ENCODE data around the gene BIN1. TPM values are rescaled to one million over a fixed set of nuclear protein-coding genes. Genes with fewer than 3 reads are reported as not detected.
A peak's percentile ranks its signal among the peaks of the same experiment; 100 is the strongest.

The BIN1 gene
- total RNA-seq, 1 donor from 2014 or later: 26.9 TPM

DNA sequence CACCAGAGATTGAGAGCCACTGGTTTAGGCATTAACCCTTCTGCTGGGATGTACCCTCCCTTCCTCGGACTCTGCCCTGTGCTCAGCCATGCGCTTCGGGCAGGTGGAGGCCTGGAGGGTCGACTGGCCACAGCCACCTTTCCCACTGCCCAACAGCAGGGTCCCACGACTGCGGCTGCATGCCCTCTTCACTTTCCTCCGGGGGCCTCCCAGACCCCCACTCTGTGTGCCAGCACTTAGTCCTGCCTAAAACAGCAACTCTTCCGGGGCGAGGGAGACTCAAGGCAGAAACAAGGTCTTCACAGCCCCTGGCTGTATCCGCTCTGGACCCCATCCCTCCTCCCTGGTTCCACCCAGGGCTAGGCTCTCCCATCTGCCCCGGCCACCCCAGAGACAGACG, 31.3 kb upstream of the BIN1 start:
- no peaks in the 10 kb centered on the region for H3K4me1 ChIP-seq
- no peak for TF ChIP-seq EZH2phosphoT487 (IDR thresholded peaks at IDR 0.05)
- TF ChIP-seq, protein P1, sequence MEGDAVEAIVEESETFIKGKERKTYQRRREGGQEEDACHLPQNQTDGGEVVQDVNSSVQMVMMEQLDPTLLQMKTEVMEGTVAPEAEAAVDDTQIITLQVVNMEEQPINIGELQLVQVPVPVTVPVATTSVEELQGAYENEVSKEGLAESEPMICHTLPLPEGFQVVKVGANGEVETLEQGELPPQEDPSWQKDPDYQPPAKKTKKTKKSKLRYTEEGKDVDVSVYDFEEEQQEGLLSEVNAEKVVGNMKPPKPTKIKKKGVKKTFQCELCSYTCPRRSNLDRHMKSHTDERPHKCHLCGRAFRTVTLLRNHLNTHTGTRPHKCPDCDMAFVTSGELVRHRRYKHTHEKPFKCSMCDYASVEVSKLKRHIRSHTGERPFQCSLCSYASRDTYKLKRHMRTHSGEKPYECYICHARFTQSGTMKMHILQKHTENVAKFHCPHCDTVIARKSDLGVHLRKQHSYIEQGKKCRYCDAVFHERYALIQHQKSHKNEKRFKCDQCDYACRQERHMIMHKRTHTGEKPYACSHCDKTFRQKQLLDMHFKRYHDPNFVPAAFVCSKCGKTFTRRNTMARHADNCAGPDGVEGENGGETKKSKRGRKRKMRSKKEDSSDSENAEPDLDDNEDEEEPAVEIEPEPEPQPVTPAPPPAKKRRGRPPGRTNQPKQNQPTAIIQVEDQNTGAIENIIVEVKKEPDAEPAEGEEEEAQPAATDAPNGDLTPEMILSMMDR (IDR thresholded peaks at IDR 0.05): no peak
- TF ChIP-seq EZH2 (IDR thresholded peaks at IDR 0.05): no peak
- Mint-ChIP-seq H3K27ac (no peak overlapping the region), H3K36me3 (no peaks in the 10 kb centered on the region), H3K4me1 (no peaks in the 10 kb centered on the region), H3K9me3 (peaks cover 9% of the 10 kb centered on the region), H3K4me3 (no peak overlapping the region), H3K27me3 (ENCODE audit: insufficient read depth, low read depth) (peaks cover 7% of the 10 kb centered on the region)
- H3K36me3 ChIP-seq: no peaks in the 10 kb centered on the region
- H3K9me3 ChIP-seq (ENCODE audit: low read depth): no peaks in the 10 kb centered on the region
- no peak overlapping the region for H3K4me2 ChIP-seq
- no peaks in the 10 kb centered on the region for H3F3A ChIP-seq (ENCODE audit: low read depth)
- H2AFZ ChIP-seq (replicated peaks): no peak overlapping the region
- H3K9ac ChIP-seq: no peak overlapping the region
- no peaks in the 10 kb centered on the region for H3K79me2 ChIP-seq (ENCODE audit: low read depth)
- no peak for DNase-seq (ENCODE audit: low spot score)
- H3K4me3 ChIP-seq: no peak overlapping the region
- no peaks in the 10 kb centered on the region for H3K27me3 ChIP-seq
- no peaks in the 10 kb centered on the region for H4K20me1 ChIP-seq (ENCODE audit: low read depth)
- no peak overlapping the region for H3K27ac ChIP-seq

DNA sequence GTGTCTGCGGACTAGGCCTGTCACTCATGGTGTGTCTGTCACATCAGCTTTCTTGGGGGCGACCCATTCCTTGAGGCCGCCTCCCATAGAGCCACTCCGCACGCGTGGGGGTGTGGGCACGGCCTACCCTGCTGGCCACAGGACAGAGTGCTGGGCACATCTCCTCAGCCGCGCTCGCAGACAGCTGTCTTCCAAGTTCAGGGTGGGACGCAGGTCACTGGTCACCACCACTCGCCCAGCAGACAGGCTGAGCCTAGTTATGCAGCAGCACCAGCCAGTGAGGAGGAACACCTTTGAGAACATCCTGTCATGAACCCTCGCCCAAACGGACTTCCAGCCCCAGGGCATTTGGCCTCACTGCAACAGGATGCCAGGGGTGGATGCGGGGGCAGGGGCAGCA, 30.8 kb upstream of the BIN1 start:
- H3K9me3 ChIP-seq (ENCODE audit: low read depth): no peaks in the 10 kb centered on the region
- no peaks in the 10 kb centered on the region for H3K36me3 ChIP-seq
- DNase-seq (ENCODE audit: low spot score): no peak
- H4K20me1 ChIP-seq (ENCODE audit: low read depth): no peaks in the 10 kb centered on the region
- Mint-ChIP-seq H3K4me3 (no peak overlapping the region), H3K36me3 (peaks cover 2% of the 10 kb centered on the region), H3K27ac (no peak overlapping the region), H3K9me3 (peaks cover 9% of the 10 kb centered on the region), H3K27me3 (ENCODE audit: insufficient read depth, low read depth) (peaks cover 6% of the 10 kb centered on the region), H3K4me1 (no peaks in the 10 kb centered on the region)
- no peak overlapping the region for H3K9ac ChIP-seq
- no peak overlapping the region for H3K4me3 ChIP-seq
- no peak overlapping the region for H3K27ac ChIP-seq
- no peak overlapping the region for H2AFZ ChIP-seq (replicated peaks)
- H3K27me3 ChIP-seq: no peaks in the 10 kb centered on the region
- no peak overlapping the region for H3K4me2 ChIP-seq
- H3F3A ChIP-seq (ENCODE audit: low read depth): no peaks in the 10 kb centered on the region
- no peak for TF ChIP-seq EZH2 (IDR thresholded peaks at IDR 0.05)
- H3K79me2 ChIP-seq (ENCODE audit: low read depth): no peaks in the 10 kb centered on the region
- H3K4me1 ChIP-seq: no peaks in the 10 kb centered on the region

DNA sequence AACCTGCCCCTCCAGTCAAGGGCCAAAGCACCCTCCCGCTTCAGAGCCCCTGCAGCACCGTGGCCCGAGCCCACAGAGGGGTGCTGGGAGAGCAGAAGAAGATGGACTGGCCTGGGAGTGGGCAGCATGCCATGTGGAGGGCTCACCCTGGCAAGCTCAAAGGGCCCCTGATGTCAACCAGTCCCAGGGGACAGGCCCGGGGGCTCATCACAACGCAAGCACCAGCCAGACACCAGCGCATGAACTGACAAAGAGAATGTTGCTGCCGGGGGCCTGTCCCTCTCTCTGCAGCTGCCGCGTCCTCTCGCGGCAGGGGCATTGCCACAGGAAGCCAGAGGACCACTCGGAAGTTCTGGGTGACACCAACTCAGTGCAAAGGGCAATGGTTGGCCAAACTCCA, 30.3 kb upstream of the BIN1 start:
- no peak overlapping the region for H3K4me3 ChIP-seq
- H3K79me2 ChIP-seq (ENCODE audit: low read depth): no peaks in the 10 kb centered on the region
- no peaks in the 10 kb centered on the region for H3K9me3 ChIP-seq (ENCODE audit: low read depth)
- H3K9ac ChIP-seq: no peak overlapping the region
- H3K36me3 ChIP-seq: no peaks in the 10 kb centered on the region
- Mint-ChIP-seq H3K9me3 (peaks cover 9% of the 10 kb centered on the region), H3K4me3 (no peak overlapping the region), H3K4me1 (no peaks in the 10 kb centered on the region), H3K27me3 (ENCODE audit: insufficient read depth, low read depth) (peaks cover 6% of the 10 kb centered on the region), H3K27ac (no peak overlapping the region), H3K36me3 (peaks cover 2% of the 10 kb centered on the region)
- H3F3A ChIP-seq (ENCODE audit: low read depth): no peaks in the 10 kb centered on the region
- H4K20me1 ChIP-seq (ENCODE audit: low read depth): no peaks in the 10 kb centered on the region
- H3K27ac ChIP-seq: no peak overlapping the region
- no peak overlapping the region for H3K4me2 ChIP-seq
- no peak for DNase-seq (ENCODE audit: low spot score)
- no peaks in the 10 kb centered on the region for H3K4me1 ChIP-seq
- H3K27me3 ChIP-seq: no peaks in the 10 kb centered on the region
- TF ChIP-seq EZH2phosphoT487 (IDR thresholded peaks at IDR 0.05): no peak
- TF ChIP-seq, protein P1 (IDR thresholded peaks at IDR 0.05): no peak
- no peak for TF ChIP-seq EZH2 (IDR thresholded peaks at IDR 0.05)
- H2AFZ ChIP-seq (replicated peaks): no peak overlapping the region

DNA sequence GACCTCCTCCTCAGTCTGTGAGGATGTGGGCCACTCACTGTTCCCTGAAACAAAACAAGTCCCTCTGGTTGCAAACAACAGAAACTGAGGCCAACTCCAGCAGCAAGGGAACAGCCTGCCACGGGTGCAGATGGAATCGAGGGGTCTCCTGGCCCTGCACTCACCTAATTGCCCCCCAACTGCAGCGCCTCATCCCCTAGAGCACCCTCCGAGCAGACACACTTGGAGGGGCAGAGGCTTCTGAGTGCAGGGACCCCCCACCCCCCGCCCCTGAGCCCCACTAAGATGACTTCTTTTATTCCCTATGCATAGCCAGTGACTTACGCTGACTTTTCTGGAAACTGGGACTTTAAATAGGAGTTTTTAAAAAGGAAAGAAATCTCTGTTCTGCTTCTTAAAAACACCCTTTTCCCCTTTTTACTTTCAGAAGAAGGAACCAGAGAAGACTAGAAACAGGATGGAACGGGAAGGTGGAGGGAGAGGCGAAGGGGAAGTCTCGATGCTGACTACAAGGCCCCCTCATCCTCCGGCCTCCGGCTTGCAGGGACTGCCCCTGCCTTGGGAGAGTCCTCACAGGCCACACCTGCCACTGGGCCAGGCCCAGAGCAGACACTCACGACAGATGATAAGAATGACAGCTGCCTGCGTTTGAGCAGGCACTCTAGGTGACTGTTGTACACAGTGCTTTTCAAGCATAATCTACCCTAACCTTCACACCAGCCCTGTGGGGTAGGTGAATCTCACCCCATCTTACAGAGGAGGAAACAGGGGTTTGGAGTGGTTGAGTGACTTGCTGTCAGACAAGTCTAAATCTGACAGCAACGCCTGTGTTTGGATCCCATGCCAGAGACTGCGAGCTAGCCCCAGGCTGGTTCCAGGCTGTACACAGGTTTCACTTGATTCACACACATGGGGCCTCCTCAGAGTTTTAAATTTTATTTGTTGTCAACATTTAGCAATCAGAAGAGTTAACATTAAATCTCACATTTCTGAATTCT, 28.2 kb upstream of the BIN1 start:
- no peak overlapping the region for H3K4me3 Mint-ChIP-seq
- no peaks in the 10 kb centered on the region for H3K4me1 Mint-ChIP-seq
- TF ChIP-seq EZH2 (IDR thresholded peaks at IDR 0.05) (no peak), EZH2phosphoT487 (IDR thresholded peaks at IDR 0.05) (no peak)
- TF ChIP-seq, protein P1 (IDR thresholded peaks at IDR 0.05): no peak
- H3K4me1 ChIP-seq: no peaks in the 10 kb centered on the region
- no peak overlapping the region for H3K27ac Mint-ChIP-seq
- H3K27me3 Mint-ChIP-seq (ENCODE audit: insufficient read depth, low read depth): peaks cover 7% of the 10 kb centered on the region
- peaks cover 2% of the 10 kb centered on the region for H3K36me3 Mint-ChIP-seq
- H2AFZ ChIP-seq (replicated peaks): peak overlapping the region; percentile 64
- DNase-seq (ENCODE audit: low spot score): no peak
- H3K9me3 Mint-ChIP-seq: peaks cover 14% of the 10 kb centered on the region
- no peak overlapping the region for H3K4me3 ChIP-seq
- H3K27me3 ChIP-seq: no peaks in the 10 kb centered on the region
- H3K36me3 ChIP-seq: no peaks in the 10 kb centered on the region
- H3F3A ChIP-seq (ENCODE audit: low read depth): peaks cover 2% of the 10 kb centered on the region
- H3K79me2 ChIP-seq (ENCODE audit: low read depth): no peaks in the 10 kb centered on the region
- peaks cover 4% of the 10 kb centered on the region for H3K9me3 ChIP-seq (ENCODE audit: low read depth)
- H3K27ac ChIP-seq: no peak overlapping the region
- H3K9ac ChIP-seq: no peak overlapping the region
- H3K4me2 ChIP-seq: no peak overlapping the region
- no peaks in the 10 kb centered on the region for H4K20me1 ChIP-seq (ENCODE audit: low read depth)

Data from neural progenitor cell (in vitro differentiated cells).